ENCODE measurements around the gene GAB2. TPM values are rescaled to one million over a fixed set of nuclear protein-coding genes. Genes with fewer than 3 reads are reported as not detected.

The GAB2 gene
- total RNA-seq, 1 experiment from 2014 or later = 4.2 TPM

DNA sequence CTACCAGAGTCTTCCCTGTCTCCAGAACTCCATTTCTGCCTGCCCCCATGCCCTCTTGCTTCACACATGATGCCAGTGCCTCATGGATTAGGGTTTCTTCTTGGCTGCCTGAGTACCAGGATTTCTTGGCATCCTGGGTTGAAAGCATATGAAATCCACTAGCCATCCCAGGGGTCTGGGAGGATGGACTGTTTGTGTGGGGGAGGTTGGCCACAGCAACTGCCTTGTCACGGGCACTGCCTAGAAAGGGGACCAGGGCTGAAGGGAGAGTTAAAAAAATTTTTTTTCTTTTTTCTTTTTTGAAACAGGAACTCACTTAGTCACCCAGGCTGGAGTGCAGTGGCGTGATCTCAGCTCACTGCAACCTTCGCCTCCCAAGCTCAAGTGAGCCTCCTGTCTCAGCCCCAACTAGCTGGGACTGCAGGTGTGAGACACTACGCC lies 224.7 kb downstream of the GAB2 start:
- BruUV-seq (replicated peaks) = no TSS peak
- Mint-ChIP-seq H3K4me1 (ENCODE audit: insufficient read depth, unreplicated experiment) (peaks cover 30% of the 10 kb centered on the region), H3K27ac (ENCODE audit: low read depth, unreplicated experiment) (no peak overlapping the region), H3K4me3 (ENCODE audit: unreplicated experiment) (no peak overlapping the region), H3K27me3 (ENCODE audit: insufficient read depth, unreplicated experiment) (no peaks in the 10 kb centered on the region), H3K36me3 (ENCODE audit: insufficient read depth, unreplicated experiment) (peaks cover 10% of the 10 kb centered on the region), H3K9me3 (ENCODE audit: unreplicated experiment) (no peaks in the 10 kb centered on the region)
- DNase-seq (ENCODE audit: unreplicated experiment) = no peak
- CTCF ChIA-PET = no interaction called here
- intact Hi-C loops (cut with micrococcal nuclease) = no loop called here
- TF ChIP-seq CTCF (IDR thresholded peaks at IDR 0.05; ENCODE audit: unreplicated experiment) = no peak
- POLR2A ChIA-PET = no interaction called here

DNA sequence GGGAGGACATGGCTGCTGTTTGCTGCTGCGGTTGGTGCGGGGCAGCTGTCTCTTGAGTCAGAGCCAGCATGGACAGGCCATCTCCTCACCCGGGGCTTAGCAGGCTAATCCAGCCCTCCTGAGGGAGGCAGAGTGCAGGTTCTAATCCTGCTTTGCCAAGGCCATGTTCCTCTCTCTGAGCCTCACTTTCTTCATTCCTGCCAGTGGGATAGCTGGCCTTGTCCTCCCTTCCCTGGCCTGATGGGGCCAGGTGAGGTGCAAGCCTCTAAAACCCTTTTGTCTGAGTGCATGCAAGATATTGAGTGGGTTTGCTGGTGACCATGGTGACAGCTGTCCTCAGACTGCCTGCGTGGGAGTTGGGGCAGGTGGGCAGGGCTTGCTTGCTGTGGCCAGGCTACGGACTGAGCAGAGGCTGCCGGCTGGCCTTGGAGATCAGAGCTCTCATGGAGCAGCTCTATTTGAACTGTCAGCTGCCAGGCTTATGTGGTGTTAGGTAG lies 225.3 kb downstream of the GAB2 start:
- H3K9me3 Mint-ChIP-seq (ENCODE audit: unreplicated experiment) = no peaks in the 10 kb centered on the region
- H3K4me3 Mint-ChIP-seq (ENCODE audit: unreplicated experiment) = no peak overlapping the region
- ChIA-PET POLR2A (no interaction called here), CTCF (no interaction called here)
- H3K27ac Mint-ChIP-seq (ENCODE audit: low read depth, unreplicated experiment) = no peak overlapping the region
- H3K36me3 Mint-ChIP-seq (ENCODE audit: insufficient read depth, unreplicated experiment) = peaks cover 10% of the 10 kb centered on the region
- TF ChIP-seq CTCF (IDR thresholded peaks at IDR 0.05; ENCODE audit: unreplicated experiment) = no peak
- no peaks in the 10 kb centered on the region for H3K27me3 Mint-ChIP-seq (ENCODE audit: insufficient read depth, unreplicated experiment)
- intact Hi-C loops (cut with micrococcal nuclease) = no loop called here
- no peak for DNase-seq (ENCODE audit: unreplicated experiment)
- H3K4me1 Mint-ChIP-seq (ENCODE audit: insufficient read depth, unreplicated experiment) = peaks cover 35% of the 10 kb centered on the region
- BruUV-seq (replicated peaks) = no TSS peak

DNA sequence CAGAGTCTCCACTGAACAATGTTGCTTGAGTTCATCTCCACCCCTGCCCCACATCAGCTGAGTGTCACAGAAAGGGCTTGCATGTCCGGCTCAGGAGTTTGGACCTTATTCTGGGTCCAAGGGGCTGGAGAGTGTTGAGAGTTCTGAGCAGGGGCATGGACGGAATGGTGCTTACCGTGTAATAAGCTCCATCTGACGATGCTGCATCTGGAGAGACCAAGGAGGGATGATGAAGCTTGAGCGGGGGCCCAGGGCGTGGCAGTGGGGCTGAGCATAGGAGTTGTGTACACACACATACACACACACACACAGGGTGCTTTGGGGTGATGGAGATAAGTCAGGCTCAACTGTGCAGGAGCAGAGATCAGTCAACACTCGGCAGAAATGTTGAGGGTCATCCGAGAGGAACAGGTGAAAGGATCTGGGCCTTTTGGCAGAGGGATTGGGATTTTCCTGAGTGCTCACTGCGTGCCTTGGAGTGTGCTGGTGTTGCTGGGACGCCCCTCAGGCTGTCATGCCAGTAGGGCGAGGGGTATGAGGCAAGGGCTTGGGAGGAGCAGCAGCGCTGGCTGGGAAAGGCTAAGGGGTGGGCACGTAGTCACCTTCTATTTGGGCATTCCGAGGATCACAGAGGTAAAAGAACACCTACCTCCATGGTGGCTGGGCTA lies 226.6 kb downstream of the GAB2 start:
- H3K36me3 Mint-ChIP-seq (ENCODE audit: insufficient read depth, unreplicated experiment) = peaks cover 13% of the 10 kb centered on the region
- no peak overlapping the region for H3K4me3 Mint-ChIP-seq (ENCODE audit: unreplicated experiment)
- CTCF ChIA-PET = no interaction called here
- intact Hi-C loops (cut with micrococcal nuclease) = no loop called here
- H3K27ac Mint-ChIP-seq (ENCODE audit: low read depth, unreplicated experiment) = no peak overlapping the region
- no TSS peak for BruUV-seq (replicated peaks)
- DNase-seq (ENCODE audit: unreplicated experiment) = no peak
- TF ChIP-seq CTCF (IDR thresholded peaks at IDR 0.05; ENCODE audit: unreplicated experiment) = no peak
- H3K27me3 Mint-ChIP-seq (ENCODE audit: insufficient read depth, unreplicated experiment) = no peaks in the 10 kb centered on the region
- H3K9me3 Mint-ChIP-seq (ENCODE audit: unreplicated experiment) = no peaks in the 10 kb centered on the region
- POLR2A ChIA-PET = no interaction called here
- peaks cover 47% of the 10 kb centered on the region for H3K4me1 Mint-ChIP-seq (ENCODE audit: insufficient read depth, unreplicated experiment)

DNA sequence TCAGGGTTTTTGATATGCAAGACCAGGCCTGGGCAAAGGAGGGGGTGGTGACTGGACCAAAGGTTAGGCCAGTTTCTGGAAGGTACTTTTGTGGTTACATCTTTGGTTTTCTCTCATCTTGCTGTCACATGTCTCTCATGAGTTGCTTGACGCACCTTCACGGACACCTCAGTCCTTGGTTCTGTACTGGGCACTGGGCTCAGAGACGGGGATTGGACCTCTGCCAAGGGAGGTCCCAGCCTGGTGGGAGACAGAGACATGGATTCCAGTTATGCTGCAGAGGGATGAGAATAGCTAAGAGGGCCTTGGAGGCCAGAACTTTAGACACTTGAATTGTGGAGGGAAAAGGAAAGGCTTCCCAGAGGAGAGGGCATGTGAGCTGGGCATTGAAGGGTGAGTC lies 227.2 kb downstream of the GAB2 start:
- no peak for TF ChIP-seq CTCF (IDR thresholded peaks at IDR 0.05; ENCODE audit: unreplicated experiment)
- ChIA-PET CTCF (interaction anchor here (1.4 kb wide), 1 partner anchor 242 kb away, joined by 5 read pairs; no protein-coding TSS in a partner anchor), POLR2A (interaction anchor here (3.2 to 6.0 kb wide), 2 partner anchors 51 to 228 kb away, joined by 14 to 50 read pairs; partner anchors contain the start of genes ALG8 and GAB2)
- intact Hi-C loops (cut with micrococcal nuclease) = no loop called here
- no peaks in the 10 kb centered on the region for H3K27me3 Mint-ChIP-seq (ENCODE audit: insufficient read depth, unreplicated experiment)
- H3K4me3 Mint-ChIP-seq (ENCODE audit: unreplicated experiment) = no peak overlapping the region
- H3K4me1 Mint-ChIP-seq (ENCODE audit: insufficient read depth, unreplicated experiment) = peaks cover 50% of the 10 kb centered on the region
- H3K27ac Mint-ChIP-seq (ENCODE audit: low read depth, unreplicated experiment) = no peak overlapping the region
- no peaks in the 10 kb centered on the region for H3K9me3 Mint-ChIP-seq (ENCODE audit: unreplicated experiment)
- peaks cover 16% of the 10 kb centered on the region for H3K36me3 Mint-ChIP-seq (ENCODE audit: insufficient read depth, unreplicated experiment)
- no TSS peak for BruUV-seq (replicated peaks)
- DNase-seq (ENCODE audit: unreplicated experiment) = no peak
